ENCODE data around the gene GZF1.

Gene GZF1

GRCh38 chr20:23361476-23362391 is at the start of gene GZF1:
TSS of gene GZF1 (plus strand) at chr20:23362182. CDS start at chr20:23364384, 2,202 bp downstream.
- peak; percentile 94 for DNase-seq

- DNase-seq, result no peak
Observed at GRCh38 chr20:23313271-23313670, 48.7 kb upstream of the GZF1 start.

GRCh38 chr20:23314699-23315098 is 47.3 kb upstream of the GZF1 start:
- DNase-seq, result no peak

GRCh38 chr20:23315099-23315498 is 46.9 kb upstream of the GZF1 start:
- DNase-seq, result no peak

GRCh38 chr20:23316626-23317025 is 45.4 kb upstream of the GZF1 start:
- no peak for DNase-seq

- DNase-seq, result no peak
Observed at GRCh38 chr20:23317081-23317480, 44.9 kb upstream of the GZF1 start.

GRCh38 chr20:23318347-23318746 is 43.6 kb upstream of the GZF1 start:
- DNase-seq, result no peak

GRCh38 chr20:23320317-23320716 is 41.7 kb upstream of the GZF1 start:
- no peak for DNase-seq

GRCh38 chr20:23325107-23325506 is 36.9 kb upstream of the GZF1 start:
- DNase-seq, result no peak

GRCh38 chr20:23326774-23327173 is 35.2 kb upstream of the GZF1 start:
- no peak for DNase-seq

GRCh38 chr20:23327617-23328333 is 34.2 kb upstream of the GZF1 start:
- DNase-seq, result no peak

GRCh38 chr20:23331450-23332350 is 30.3 kb upstream of the GZF1 start:
- no peak for DNase-seq

- no peak for DNase-seq
Observed at GRCh38 chr20:23332467-23332866, 29.5 kb upstream of the GZF1 start.

GRCh38 chr20:23334111-23334510 is 27.9 kb upstream of the GZF1 start:
- peak; percentile 10 for DNase-seq

GRCh38 chr20:23335521-23335920 is 26.5 kb upstream of the GZF1 start:
- no peak for DNase-seq

GRCh38 chr20:23336476-23336875 is 25.5 kb upstream of the GZF1 start:
- DNase-seq, result no peak

- DNase-seq, result no peak
Observed at GRCh38 chr20:23337312-23337711, 24.7 kb upstream of the GZF1 start.

GRCh38 chr20:23339986-23340385 is 22.0 kb upstream of the GZF1 start:
- DNase-seq, result no peak

- DNase-seq, result no peak
Observed at GRCh38 chr20:23340524-23340923, 21.5 kb upstream of the GZF1 start.

- DNase-seq, result no peak
Observed at GRCh38 chr20:23341073-23341472, 20.9 kb upstream of the GZF1 start.

GRCh38 chr20:23343590-23343989 is 18.4 kb upstream of the GZF1 start:
- DNase-seq, result no peak

- no peak for DNase-seq
Observed at GRCh38 chr20:23344336-23344735, 17.6 kb upstream of the GZF1 start.

- no peak for DNase-seq
Observed at GRCh38 chr20:23346002-23346401, 16.0 kb upstream of the GZF1 start.

All from GF-D8 (cell line).